Activated T-cell treated with anti-CD3 and anti-CD28 coated beads, Interleukin-2, amount 50 U/mL, for 4 hours (primary cell): Measurements from ENCODE around the gene USP2. TPM values are rescaled to one million over a fixed set of nuclear protein-coding genes. Genes with fewer than 3 reads are reported as not detected.
A peak's percentile ranks its signal among the peaks of the same experiment; 100 is the strongest.

Source experiments
- ATAC-seq, 2 donors: fragments of 200-7000 bp; cut with Tn5 transposase; one replicate each; pipeline ENCODE4 v1.10.0; 2021
- DNase-seq: peaks from one replicate; pipeline ENCODE4 v3.0.0-alpha.2; 2020
- H3K27me3 Mint-ChIP-seq: one replicate; pipeline ENCODE4 v1.8.0; 2021; ENCODE audit warnings: low read depth, mixed read lengths
- H3K36me3 Mint-ChIP-seq: one replicate; pipeline ENCODE4 v1.8.0; 2022; ENCODE audit warnings: mixed read lengths; ENCODE audit not compliant: insufficient read depth
- H3K4me1 Mint-ChIP-seq: one replicate; pipeline ENCODE4 v1.8.0; 2021; ENCODE audit warnings: low read depth, mixed read lengths
- H3K4me3 Mint-ChIP-seq: one replicate; pipeline ENCODE4 v1.8.0; 2021; ENCODE audit warnings: mild to moderate bottlenecking, moderate library complexity, mixed read lengths
- H3K9me3 Mint-ChIP-seq: one replicate; pipeline ENCODE4 v1.8.0; 2021; ENCODE audit warnings: mixed read lengths
- total RNA-seq, 3 donors: library from RNA; stranded (reverse); gene quantifications; one replicate each; pipeline ENCODE4 v1.2.1, GENCODE V29; 2021

The USP2 gene
- total RNA-seq, 3 donors from 2014 or later, result 0.19 to 0.53 (median 0.37) TPM

DNA sequence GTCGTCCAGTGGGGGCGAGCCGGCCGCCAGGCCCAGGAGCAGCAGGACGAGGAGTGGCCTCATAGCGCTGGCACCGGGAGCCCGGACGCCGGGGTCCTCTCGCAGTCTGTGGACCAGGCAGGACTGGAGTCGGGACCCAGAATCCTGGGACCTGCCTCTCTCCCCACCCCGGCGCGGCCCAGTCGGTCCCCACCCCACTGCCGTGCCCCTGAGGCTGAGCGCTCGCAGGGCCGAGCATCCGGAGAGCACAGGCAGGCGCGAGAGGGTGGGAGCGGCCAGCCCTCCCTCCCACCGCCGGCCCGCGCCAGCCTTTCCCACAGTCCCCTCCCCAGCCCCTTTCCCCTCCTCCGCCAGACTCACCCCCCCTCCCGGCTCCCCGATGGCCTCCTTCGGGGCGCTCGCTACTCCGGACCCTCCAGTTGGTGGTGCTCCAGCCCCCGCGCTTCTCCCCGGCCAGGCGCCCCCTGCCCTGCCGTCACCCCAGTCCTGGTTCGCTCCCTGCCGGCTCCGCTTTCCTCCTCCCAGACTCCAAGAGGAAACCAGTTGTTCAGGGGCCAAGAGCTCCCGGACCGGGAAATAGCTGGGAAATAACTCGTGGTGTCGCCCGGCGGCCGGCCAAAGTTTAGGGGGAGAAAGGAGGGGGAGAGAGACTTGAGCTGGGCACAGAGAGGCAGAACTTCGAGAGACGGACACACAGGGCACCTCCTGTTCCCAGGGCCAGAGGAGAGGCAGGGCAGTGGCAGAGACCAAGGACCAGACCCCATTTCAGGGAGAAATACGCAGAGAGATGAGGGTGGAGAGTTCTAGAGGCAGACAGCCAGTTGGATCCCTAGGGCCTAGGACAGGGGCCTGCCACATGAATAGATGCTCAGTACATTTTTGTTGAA, 40.9 kb downstream of the USP2 start, which contains the start of gene C1QTNF5:
Gene C1QTNF5 (minus strand): TSS at position 549 of the 887 bp plus-strand sequence. CDS start 486 bp downstream, at position 63.
- peak within 1 kb of the TSS; percentile 42 for H3K4me3 Mint-ChIP-seq
- peaks cover 31% of the 10 kb centered on the region for H3K4me1 Mint-ChIP-seq
- H3K9me3 Mint-ChIP-seq, result no peaks in the 10 kb centered on the region
- peaks cover 2% of the 10 kb centered on the region for H3K36me3 Mint-ChIP-seq
- peaks cover 37% of the 10 kb centered on the region for H3K27me3 Mint-ChIP-seq
- ATAC-seq, result peak in 1 of 2 donors; percentile 8
- DNase-seq, result no peak

DNA sequence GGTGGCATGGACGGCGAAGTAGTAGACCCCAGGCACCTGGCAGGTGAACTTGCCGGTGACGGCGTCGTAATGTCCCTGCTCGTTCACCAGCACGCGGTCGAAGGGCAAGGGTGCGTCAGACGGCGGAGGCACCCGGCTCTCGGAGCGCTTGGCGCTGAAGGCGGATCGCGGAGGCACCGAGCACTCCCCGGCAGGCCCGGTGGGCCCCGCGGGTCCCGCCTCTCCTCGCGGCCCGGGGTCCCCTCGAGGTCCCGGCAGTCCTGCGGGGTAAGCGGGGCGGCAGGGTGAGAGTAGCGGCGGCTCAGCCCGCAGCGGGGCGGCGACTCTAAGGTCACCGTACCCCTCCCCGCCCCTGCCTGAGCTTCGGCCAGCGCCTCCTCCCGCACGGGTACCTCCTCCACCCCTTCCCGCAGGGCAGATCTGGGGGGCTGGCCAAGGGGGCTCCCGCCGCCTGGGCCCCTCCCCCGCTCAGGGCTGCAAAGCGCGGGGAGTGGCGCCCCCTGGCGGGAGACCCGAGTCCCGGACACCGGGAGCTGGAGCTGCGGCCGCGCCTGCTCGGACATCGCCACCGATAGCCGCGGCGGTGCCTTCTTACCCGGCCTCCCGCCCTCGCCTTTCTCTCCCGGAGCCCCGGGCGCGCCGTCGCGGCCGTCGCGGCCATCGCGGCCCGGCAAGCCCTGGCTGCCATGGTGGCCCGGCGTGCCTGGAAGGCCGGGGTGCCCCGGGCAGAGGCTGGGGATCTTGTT, 41.7 kb downstream of the USP2 start:
- ATAC-seq, result peak; percentile 8 to 18
- DNase-seq, result no peak
- peaks cover 36% of the 10 kb centered on the region for H3K27me3 Mint-ChIP-seq
- H3K9me3 Mint-ChIP-seq, result no peaks in the 10 kb centered on the region
- no peak overlapping the region for H3K4me3 Mint-ChIP-seq
- peaks cover 2% of the 10 kb centered on the region for H3K36me3 Mint-ChIP-seq
- H3K4me1 Mint-ChIP-seq, result peaks cover 39% of the 10 kb centered on the region

DNA sequence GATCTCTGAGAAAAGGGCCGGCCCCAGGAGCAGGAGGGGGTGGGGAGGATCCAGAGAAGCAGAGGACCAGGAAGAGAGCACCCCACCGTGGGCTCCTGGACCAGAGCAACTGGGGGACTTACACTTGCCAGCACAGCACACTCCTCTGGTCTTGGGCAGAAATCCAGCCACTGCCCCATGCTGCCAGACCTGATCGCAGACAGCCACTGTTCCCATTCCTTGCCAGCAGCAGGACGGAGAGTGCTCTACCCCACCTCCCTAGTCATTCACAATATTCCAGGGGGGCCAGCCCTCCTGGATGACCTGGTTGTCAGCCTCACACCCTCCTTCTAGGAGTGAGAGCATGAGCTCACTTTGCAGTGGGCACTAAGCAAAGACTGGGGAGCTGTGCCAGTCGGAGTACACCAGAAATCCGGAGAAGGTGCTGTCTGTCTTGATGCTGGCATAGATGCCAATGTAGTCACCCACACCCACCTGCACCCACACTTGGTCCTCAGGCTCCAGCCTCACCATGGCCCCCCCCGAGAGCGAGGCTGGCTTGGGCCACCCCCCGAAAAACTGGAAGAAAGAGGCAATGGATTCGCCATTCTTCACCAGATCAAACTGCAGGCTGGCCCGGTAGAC, 42.4 kb downstream of the USP2 start:
- H3K36me3 Mint-ChIP-seq, result peaks cover 2% of the 10 kb centered on the region
- ATAC-seq (no peak), DNase-seq (no peak)
- no peaks in the 10 kb centered on the region for H3K9me3 Mint-ChIP-seq
- H3K27me3 Mint-ChIP-seq, result peaks cover 33% of the 10 kb centered on the region
- H3K4me1 Mint-ChIP-seq, result peaks cover 41% of the 10 kb centered on the region
- H3K4me3 Mint-ChIP-seq, result no peak overlapping the region

DNA sequence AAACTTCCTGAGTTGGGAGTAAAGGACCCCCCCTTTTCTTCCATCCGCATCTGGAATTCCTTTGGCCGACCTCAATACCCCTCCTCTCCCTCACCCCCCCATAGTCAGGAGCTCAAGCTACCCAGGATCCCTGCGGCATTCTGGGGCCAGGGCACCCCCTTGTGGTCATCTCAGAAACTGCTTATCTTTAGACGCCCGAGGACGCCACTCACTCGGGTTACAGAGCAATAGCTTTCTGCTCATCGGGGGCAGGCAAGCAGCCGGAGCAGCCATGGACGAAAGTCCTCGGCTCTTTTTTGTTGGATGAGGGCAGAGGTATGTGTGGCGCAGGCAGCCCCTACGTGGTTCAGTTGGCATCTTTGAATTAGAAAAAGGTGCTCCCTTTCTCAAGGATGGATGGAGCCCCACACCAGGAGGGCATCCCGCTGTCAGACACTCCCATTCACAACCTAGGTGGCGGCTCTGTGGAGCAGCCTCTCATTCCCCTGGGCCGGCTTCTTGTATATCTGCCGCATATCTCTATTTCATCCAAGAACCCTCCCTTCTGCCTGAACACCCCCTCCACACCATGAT, 43.1 kb downstream of the USP2 start:
- ATAC-seq (peak; percentile 41 to 43), DNase-seq (peak; percentile 61)
- peaks cover 30% of the 10 kb centered on the region for H3K27me3 Mint-ChIP-seq
- H3K9me3 Mint-ChIP-seq, result no peaks in the 10 kb centered on the region
- peaks cover 43% of the 10 kb centered on the region for H3K4me1 Mint-ChIP-seq
- peaks cover 2% of the 10 kb centered on the region for H3K36me3 Mint-ChIP-seq
- no peak overlapping the region for H3K4me3 Mint-ChIP-seq

DNA sequence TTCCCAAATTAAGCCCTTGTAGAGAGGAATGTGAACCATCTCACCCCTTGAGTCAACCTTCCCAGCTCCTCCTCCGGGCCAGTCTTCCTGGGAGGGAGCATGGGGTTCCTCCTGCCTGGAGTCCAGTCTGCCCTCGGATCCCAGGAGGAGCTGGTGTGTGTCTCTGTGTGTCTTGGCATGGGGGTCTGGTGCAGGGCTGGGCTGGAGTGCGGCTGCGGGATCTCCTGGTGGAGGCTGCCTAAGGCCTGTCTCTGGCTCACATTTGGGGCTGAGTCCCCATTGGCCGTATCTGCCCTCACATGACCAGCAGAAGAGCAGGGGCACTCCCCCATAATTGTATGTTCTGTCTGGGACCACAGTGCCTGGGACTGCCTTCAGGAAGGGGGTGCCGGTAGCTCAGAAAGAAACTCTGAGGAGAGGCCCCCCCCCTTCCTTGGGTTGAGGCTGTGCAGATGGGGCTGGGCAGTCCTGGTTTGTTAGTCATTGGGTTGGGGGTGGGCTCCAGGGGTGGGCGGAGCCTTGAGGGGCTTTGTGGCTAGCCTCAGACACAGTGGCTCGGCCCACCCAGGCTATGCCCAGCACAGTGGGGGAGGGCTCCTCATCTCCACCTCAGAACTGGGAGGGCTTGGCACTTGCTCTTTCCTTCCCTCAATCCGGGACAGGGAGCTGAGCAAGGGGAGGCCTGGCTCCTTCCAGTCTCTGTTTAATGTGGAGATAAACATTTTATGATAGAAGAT, 43.7 kb downstream of the USP2 start:
- peaks cover 43% of the 10 kb centered on the region for H3K4me1 Mint-ChIP-seq
- no peak for ATAC-seq
- H3K36me3 Mint-ChIP-seq, result peaks cover 2% of the 10 kb centered on the region
- peaks cover 26% of the 10 kb centered on the region for H3K27me3 Mint-ChIP-seq
- H3K4me3 Mint-ChIP-seq, result no peak overlapping the region
- H3K9me3 Mint-ChIP-seq, result no peaks in the 10 kb centered on the region
- no peak for DNase-seq

DNA sequence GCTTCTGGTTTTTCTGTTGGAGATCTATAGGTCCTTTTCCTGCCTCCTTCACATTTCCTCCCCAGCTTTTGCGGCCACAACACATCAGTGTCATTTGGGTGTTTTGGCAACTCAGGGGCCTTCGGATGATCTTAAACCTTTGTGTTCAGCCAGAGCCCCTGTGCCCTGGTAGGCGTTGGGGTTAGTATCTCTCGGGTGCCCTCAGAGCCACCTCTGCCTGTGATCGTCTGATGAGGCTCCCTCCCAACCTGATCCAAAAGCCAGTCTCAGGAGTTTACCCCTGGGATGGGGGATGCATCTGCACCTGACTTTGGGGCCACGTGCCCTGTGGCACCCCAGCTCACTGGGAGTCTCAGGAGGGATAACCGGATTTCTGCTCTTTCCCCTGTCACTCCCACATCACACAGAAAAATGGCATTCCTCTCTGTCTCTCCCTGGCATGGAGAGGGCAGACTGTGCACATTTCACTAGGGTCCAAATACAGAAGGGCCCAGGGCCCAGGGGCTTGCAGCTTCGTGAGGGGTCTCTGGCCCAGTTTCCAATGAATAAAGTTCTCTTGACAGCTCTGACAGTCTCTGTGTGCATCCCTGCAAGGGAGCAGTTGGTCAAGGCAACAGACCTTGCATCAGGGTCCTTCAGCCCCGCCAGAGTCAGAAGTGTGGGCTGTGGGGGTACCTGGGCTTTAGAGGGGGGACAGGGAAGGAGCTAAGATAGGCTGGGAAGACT, 44.6 kb downstream of the USP2 start:
- peak overlapping the region; percentile 64 for H3K4me3 Mint-ChIP-seq

DNA sequence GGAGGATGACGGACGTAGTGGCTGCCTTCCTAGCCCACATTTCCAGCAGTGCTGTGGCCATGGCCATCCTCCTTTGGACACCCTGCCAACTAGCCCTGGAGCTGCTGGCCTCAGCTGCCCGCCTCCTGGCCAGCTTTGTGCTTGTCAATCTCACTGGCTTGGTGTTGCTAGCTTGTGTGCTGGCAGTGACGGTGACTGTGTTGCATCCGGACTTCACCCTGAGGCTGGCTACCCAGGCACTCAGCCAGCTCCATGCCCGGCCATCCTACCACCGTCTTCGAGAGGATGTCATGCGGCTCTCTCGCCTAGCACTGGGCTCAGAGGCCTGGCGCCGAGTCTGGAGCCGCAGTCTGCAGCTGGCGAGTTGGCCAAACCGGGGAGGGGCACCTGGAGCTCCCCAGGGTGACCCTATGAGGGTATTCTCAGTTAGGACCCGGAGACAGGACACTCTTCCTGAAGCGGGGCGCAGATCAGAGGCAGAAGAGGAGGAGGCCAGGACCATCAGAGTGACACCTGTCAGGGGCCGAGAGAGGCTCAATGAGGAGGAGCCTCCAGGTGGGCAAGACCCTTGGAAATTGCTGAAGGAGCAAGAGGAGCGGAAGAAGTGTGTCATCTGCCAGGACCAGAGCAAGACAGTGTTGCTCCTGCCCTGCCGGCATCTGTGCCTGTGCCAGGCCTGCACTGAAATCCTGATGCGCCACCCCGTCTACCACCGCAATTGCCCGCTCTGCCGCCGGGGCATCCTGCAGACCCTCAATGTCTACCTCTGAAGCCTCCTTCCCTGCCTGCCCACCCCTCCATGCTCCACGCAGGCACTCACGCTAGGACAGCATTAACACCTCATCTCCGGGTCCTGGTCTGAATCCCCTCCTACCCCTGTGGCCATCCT, 45.6 kb downstream of the USP2 start:
- no peak for ATAC-seq
- no peak for DNase-seq
- Mint-ChIP-seq H3K36me3 (peaks cover 2% of the 10 kb centered on the region), H3K4me1 (peaks cover 38% of the 10 kb centered on the region), H3K4me3 (peak overlapping the region; percentile 99), H3K27me3 (peaks cover 16% of the 10 kb centered on the region), H3K9me3 (no peaks in the 10 kb centered on the region)

More for the DNA sequence above, 44.6 kb downstream of the USP2 start:
- peaks cover 23% of the 10 kb centered on the region for H3K27me3 Mint-ChIP-seq
- H3K36me3 Mint-ChIP-seq, result peaks cover 2% of the 10 kb centered on the region
- peaks cover 43% of the 10 kb centered on the region for H3K4me1 Mint-ChIP-seq
- ATAC-seq, result no peak
- no peak for DNase-seq
- H3K9me3 Mint-ChIP-seq, result no peaks in the 10 kb centered on the region

DNA sequence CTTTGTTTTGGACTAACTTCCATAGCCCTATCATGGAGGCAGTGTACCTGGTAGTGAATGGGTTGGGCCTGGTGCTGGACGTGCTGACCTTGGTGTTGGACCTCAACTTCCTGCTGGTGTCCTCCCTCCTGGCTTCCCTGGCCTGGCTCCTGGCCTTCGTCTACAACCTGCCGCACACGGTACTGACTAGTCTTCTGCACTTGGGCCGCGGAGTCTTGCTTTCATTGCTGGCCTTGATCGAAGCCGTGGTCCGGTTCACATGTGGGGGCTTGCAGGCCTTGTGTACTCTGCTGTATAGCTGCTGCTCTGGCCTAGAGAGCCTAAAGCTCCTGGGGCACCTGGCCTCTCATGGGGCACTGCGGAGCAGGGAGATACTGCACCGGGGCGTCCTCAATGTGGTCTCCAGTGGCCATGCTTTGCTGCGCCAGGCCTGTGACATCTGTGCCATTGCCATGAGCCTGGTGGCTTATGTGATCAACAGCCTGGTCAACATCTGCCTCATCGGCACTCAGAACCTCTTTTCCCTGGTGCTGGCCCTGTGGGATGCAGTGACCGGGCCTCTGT, 46.3 kb downstream of the USP2 start:
- ATAC-seq (no peak), DNase-seq (no peak)
- Mint-ChIP-seq H3K4me1 (peaks cover 36% of the 10 kb centered on the region), H3K36me3 (peaks cover 2% of the 10 kb centered on the region), H3K4me3 (peak overlapping the region; percentile 99), H3K27me3 (peaks cover 14% of the 10 kb centered on the region), H3K9me3 (no peaks in the 10 kb centered on the region)

DNA sequence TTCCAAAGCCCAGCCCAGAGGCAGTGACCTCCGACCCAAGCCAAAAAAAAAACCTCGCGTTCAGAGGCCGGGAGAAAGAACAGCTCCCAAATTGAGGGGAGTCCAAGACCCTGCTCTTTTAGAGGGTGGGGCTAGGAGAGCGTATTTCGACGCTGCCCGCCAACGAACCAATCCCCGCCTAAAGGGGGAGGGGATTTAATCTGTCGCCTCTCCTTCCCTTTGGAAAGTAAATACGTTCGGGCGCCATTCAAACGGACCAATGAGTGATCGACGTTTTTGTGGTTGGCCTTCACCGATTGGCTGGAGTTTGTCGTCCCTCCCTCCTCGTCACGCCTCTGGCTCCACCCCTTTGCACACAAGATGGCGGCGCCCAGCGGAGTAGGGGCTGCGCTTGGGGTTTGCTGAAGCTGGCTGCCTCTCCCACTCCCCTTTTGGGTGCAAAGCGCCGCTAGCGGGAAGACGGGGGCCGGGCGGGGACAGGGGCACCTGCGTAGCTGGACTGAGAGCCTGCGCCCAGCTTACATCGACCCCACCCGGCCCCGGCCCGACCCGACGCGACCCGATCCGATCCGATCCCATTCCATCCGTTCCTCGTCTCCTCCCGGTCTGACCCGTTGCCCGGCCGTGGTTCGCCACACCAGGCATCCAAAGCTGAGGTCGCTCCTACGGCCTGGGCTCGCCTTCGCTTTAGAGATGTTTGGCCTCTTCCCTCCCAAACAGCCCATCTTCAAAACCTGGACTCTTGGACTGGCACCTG, 47.1 kb downstream of the USP2 start, which contains the start of gene RNF26:
Gene RNF26 (plus strand): TSS at position 354 of the 757 bp plus-strand sequence. CDS start 596 bp downstream, outside the sequence.
- ATAC-seq, result peak; percentile 95 to 96
- Mint-ChIP-seq H3K36me3 (peaks cover 2% of the 10 kb centered on the region), H3K4me3 (peak within 1 kb of the TSS; percentile 99), H3K9me3 (no peaks in the 10 kb centered on the region), H3K27me3 (peaks cover 14% of the 10 kb centered on the region), H3K4me1 (peaks cover 34% of the 10 kb centered on the region)
- peak; percentile 91 for DNase-seq

DNA sequence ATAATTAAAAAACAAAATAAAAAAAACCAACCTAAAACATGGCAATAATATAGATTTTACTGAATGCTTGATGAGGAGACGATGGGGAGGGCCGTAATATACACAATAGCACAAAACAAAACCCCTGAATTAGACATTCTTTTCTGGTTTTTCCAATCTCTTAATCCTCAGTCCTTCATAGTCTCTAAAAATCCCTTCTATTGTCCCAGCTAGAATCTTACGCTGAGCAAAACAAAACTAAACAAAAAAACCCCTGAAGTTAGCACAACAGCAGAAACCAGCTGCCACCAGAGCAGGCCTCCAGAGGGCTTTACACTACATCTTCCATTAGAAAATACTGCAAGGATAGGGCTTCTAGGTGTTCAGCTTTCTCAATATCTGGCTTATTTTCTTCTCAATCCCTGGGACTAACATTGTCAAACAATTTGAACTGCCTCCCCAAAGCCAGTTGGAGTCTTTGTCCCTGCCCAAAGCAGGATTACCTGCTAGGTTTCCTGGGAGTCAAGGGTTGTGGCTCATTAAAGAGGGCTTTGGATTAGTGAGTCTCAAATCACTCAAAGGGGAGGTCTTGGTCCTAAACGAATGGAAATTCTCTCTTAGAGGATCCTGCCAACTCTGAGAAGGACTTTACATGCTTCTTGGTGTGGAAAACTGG, 49.3 kb downstream of the USP2 start:
- peaks cover 22% of the 10 kb centered on the region for H3K4me1 Mint-ChIP-seq

DNA sequence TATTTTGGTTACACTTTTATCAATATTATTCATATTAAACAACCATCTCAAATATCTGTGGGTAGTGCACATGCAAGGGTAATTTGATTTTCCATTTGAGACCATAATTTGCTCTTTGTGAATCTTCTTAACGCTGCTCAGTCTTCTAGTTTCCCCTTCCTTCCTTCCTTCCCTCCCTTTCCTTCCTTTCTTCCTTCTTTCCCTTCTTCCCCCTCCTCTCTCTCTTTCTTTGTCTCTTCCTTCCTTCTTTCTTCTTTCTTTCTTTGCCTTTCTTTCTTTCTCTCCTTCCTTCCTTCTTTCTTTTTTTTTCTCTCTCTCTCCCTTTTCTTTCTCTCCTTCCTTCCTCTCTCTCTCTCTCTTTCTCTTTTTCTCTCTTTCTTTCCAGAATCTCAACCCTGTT, 51.3 kb downstream of the USP2 start:
- H3K36me3 Mint-ChIP-seq, result no peaks in the 10 kb centered on the region
- no peaks in the 10 kb centered on the region for H3K9me3 Mint-ChIP-seq
- H3K27me3 Mint-ChIP-seq, result peaks cover 3% of the 10 kb centered on the region
- no peak overlapping the region for H3K4me3 Mint-ChIP-seq
- DNase-seq, result no peak
- ATAC-seq, result no peak
- H3K4me1 Mint-ChIP-seq, result peaks cover 9% of the 10 kb centered on the region

More for the DNA sequence above, 49.3 kb downstream of the USP2 start:
- no peak for ATAC-seq
- Mint-ChIP-seq H3K9me3 (no peaks in the 10 kb centered on the region), H3K36me3 (peaks cover 2% of the 10 kb centered on the region), H3K4me3 (peak overlapping the region; percentile 99), H3K27me3 (peaks cover 3% of the 10 kb centered on the region)
- DNase-seq, result no peak
